ENCODE measurements around the gene ARGFX.
"Not testable (repeated sequence)": the region's sequence is repeated elsewhere in the genome, so short reads cannot be mapped to it uniquely, and the experiment has no call there.

The ARGFX gene

GRCh38 chr3:121599900-121600299 lies 32.2 kb downstream of the ARGFX start:
- DNase-seq (ENCODE audit: low read depth): not testable (repeated sequence)

DNA sequence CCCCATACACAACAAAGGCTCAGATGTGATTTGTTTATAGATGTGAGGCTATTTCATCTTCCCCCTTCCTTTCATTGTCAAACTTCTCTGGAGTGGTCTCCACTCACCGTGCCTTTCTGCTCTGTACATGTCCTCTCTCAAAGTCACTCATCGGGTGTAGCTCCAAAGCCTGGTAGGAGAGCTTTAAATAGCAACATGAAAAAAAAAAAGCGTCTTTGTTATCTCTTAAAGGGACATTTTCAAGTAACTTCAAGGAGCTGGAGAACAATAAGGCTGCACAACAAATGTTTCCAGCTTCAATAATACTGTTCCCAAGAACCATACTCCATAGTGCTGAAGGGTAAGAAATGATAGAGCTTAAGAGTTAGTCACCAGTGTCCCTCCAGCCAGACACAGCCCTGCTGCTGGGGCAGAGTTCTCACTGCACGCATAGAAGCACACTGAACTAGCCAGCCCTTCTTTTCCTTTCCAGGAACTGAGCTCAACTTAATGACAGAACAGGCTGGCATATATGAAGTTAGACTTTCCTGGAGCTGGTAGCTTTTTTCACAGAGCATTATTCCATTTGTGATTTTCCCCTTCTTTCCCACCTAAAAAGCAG lies 33.6 kb downstream of the ARGFX start:
- DNase-seq (ENCODE audit: low read depth): no peak

DNA sequence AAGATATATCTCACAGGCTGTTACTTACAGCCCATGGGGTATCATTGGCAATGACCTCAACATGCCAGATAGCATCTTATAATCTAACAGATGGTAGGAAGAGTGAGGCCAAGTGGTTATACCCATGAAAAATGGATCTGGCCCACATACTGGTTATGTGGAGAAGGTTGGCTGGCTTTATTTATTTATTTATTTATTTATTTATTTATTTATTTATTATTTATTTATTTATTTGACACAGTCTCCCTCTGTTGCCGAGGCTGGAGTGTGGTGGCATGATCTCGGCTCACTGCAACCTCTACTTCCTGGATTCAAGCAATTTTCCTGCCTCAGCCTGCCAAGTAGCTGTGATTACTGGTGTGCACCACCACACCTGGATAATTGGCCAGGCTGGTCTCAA lies 37.0 kb downstream of the ARGFX start:
- no peak for DNase-seq (ENCODE audit: low read depth)

DNA sequence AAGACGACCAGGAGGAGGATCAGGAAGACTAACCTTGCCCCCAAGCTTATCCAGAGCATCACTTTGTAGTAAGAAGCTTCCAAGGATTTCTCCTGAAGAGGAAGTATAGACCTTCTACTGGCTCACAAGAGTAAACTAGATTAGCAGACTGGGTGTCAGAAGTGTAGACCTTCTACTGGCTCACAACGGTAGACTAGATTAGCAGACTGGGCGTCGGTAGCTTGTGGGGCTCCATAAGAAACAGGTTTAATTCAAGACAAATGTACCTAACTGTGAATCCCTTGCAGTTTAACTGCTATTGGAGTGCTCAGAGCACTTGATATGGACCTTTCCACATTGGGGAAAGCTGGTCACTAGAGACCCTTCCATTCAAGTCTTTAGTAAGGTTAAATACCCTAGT lies 38.4 kb downstream of the ARGFX start:
- DNase-seq (ENCODE audit: low read depth): no peak

Data from GM04503 (cell line).